Measurements from ENCODE around the gene IFT81. TPM values are rescaled to one million over a fixed set of nuclear protein-coding genes. Genes with fewer than 3 reads are reported as not detected.

The IFT81 gene
- total RNA-seq, 1 donor from 2014 or later, result 12.2 TPM

DNA sequence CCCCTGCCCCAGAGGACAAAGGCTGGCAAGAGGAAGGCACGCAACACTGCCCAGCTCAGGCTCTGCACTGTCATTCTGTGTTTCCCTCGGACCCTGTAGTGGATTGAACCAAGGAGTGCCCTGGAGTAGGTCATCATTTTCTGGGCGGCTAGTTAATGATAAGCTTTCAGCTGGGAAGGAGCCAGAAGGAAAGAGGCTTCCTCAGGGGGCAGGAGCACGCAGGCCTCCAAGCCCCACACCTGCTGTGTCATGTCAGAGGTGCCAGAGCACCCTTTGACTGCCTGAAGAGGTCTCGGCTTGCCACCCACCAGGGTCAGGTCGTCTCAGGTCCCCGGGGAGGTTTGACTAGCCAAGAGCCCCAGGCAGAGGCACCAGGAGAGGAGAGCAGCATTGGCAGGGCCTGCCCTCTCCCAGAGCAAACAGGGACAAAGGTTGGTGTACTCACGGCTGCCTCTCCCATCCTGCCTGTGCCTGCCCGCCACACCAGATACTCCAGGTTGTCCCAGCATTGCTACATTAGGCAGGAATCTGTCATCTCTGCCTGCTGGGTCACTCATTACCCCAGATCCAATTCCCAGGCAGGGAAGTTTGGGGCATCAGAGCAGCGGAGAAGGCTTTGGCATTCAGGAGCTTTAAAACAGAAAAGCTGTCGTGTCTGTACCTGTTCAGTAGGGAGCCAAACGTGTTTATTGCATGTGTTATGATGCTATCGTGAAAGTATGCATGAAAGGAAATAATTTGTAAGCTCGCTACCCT is 123.4 kb downstream of the IFT81 start:
- peak; percentile 59 for DNase-seq
- TF ChIP-seq, protein P1, sequence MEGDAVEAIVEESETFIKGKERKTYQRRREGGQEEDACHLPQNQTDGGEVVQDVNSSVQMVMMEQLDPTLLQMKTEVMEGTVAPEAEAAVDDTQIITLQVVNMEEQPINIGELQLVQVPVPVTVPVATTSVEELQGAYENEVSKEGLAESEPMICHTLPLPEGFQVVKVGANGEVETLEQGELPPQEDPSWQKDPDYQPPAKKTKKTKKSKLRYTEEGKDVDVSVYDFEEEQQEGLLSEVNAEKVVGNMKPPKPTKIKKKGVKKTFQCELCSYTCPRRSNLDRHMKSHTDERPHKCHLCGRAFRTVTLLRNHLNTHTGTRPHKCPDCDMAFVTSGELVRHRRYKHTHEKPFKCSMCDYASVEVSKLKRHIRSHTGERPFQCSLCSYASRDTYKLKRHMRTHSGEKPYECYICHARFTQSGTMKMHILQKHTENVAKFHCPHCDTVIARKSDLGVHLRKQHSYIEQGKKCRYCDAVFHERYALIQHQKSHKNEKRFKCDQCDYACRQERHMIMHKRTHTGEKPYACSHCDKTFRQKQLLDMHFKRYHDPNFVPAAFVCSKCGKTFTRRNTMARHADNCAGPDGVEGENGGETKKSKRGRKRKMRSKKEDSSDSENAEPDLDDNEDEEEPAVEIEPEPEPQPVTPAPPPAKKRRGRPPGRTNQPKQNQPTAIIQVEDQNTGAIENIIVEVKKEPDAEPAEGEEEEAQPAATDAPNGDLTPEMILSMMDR (IDR thresholded peaks at IDR 0.05; ENCODE audit: borderline replicate concordance), result no peak
- Histone ChIP-seq H3K4me1 (peaks cover 72% of the 10 kb centered on the region), H3K4me3 (peak overlapping the region; percentile 33), H3K27ac (replicated peaks) (peak overlapping the region; percentile 94), H3K27me3 (ENCODE audit: low read depth) (no peaks in the 10 kb centered on the region), H3K36me3 (no peaks in the 10 kb centered on the region), H3K9me3 (replicated peaks) (peaks cover 6% of the 10 kb centered on the region)
- intact Hi-C loops (cut with micrococcal nuclease), result no loop called here

DNA sequence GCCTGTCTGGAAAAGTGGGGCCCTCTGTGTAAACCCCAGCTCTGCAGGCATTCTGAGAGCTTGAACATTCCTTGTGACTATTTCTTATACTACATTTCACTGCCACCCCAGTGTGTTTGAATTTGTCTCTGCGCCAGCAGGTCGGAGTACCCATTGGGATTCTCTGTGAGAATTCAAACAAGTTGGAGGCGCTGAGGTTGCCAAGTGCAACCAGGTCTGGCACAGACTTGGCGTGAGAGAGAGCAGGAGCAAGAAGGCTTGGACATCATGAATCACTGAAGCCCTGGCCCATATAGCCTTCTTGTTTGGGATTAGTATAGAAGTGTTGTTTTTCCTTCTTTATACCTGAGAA is 123.9 kb downstream of the IFT81 start:
- Histone ChIP-seq H3K27me3 (ENCODE audit: low read depth) (no peaks in the 10 kb centered on the region), H3K4me1 (peaks cover 77% of the 10 kb centered on the region), H3K27ac (replicated peaks) (peak overlapping the region; percentile 94), H3K4me3 (peak overlapping the region; percentile 33), H3K36me3 (no peaks in the 10 kb centered on the region), H3K9me3 (replicated peaks) (peaks cover 6% of the 10 kb centered on the region)
- TF ChIP-seq, protein P1 (IDR thresholded peaks at IDR 0.05; ENCODE audit: borderline replicate concordance), result no peak
- intact Hi-C loops (cut with micrococcal nuclease), result no loop called here
- DNase-seq, result no peak

GRCh38 chr12:110249105-110249504 is 124.9 kb downstream of the IFT81 start:
- no peaks in the 10 kb centered on the region for H3K36me3 ChIP-seq
- peaks cover 87% of the 10 kb centered on the region for H3K4me1 ChIP-seq
- DNase-seq, result no peak
- intact Hi-C loops (cut with micrococcal nuclease), result no loop called here
- H3K4me3 ChIP-seq, result no peak overlapping the region
- H3K27me3 ChIP-seq (ENCODE audit: low read depth), result no peaks in the 10 kb centered on the region
- TF ChIP-seq, protein P1 (IDR thresholded peaks at IDR 0.05; ENCODE audit: borderline replicate concordance), result no peak
- peak overlapping the region; percentile 94 for H3K27ac ChIP-seq (replicated peaks)
- peaks cover 6% of the 10 kb centered on the region for H3K9me3 ChIP-seq (replicated peaks)

DNA sequence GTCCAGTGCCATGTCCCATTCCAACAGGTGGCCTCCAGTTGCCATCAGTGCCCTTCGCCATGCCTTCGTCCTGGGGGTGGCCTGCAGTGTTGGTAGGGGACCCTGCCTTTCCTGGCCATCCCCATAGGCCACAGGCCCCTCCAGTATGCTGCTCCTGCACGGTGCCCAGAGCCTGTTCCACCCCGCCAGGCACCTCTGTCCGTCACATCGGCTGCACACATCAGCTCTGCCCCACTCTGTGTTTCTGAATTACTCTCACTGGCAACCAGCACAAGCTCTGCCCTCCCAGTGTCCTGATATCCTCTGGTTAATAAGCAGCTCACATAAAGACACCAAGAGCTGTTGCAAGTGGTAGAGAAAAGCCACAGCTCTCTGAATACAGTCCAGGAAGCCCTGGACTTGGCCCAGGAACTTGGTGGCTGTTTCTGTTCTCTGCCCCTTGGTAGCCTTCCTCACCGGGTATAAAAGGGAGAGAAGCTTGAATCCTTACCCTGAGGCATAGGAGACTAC is 125.6 kb downstream of the IFT81 start:
- H3K27me3 ChIP-seq (ENCODE audit: low read depth), result no peaks in the 10 kb centered on the region
- TF ChIP-seq, protein P1 (IDR thresholded peaks at IDR 0.05; ENCODE audit: borderline replicate concordance), result no peak
- DNase-seq, result peak; percentile 51
- peaks cover 91% of the 10 kb centered on the region for H3K4me1 ChIP-seq
- H3K4me3 ChIP-seq, result no peak overlapping the region
- intact Hi-C loops (cut with micrococcal nuclease), result no loop called here
- H3K27ac ChIP-seq (replicated peaks), result peak overlapping the region; percentile 94
- no peaks in the 10 kb centered on the region for H3K36me3 ChIP-seq
- H3K9me3 ChIP-seq (replicated peaks), result peaks cover 6% of the 10 kb centered on the region

- intact Hi-C loops (cut with micrococcal nuclease), result no loop called here
- H3K27ac ChIP-seq (replicated peaks), result peak overlapping the region; percentile 94
- H3K36me3 ChIP-seq, result no peaks in the 10 kb centered on the region
- no peaks in the 10 kb centered on the region for H3K27me3 ChIP-seq (ENCODE audit: low read depth)
- no peak for DNase-seq
- TF ChIP-seq, protein P1 (IDR thresholded peaks at IDR 0.05; ENCODE audit: borderline replicate concordance), result no peak
- no peaks in the 10 kb centered on the region for H3K9me3 ChIP-seq (replicated peaks)
- H3K4me3 ChIP-seq, result no peak overlapping the region
- peaks cover 78% of the 10 kb centered on the region for H3K4me1 ChIP-seq
These were observed 127.2 kb downstream of the IFT81 start for GRCh38 chr12:110251381-110251780.

Measured in left ventricle myocardium inferior (tissue), 1 donor.